ENCODE measurements around the gene SNRPB.

SNRPB gene

DNA sequence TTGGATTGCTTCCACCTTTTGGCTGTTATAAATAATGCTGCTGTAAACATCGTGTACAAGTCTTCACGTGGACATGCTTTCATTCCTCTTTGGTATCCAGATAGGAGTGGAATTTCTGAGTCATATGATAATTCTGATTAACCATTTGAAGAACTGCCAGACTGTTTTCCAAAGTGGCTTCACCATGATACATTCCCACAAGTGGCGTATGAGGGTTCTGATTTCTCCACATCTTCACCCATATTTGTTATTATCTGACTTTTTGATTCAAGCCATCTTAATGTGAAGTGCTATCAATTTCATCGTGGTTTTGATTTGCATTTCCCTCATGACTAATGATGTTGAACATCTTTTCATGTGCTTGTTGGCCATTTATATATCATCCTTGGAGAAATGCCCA, 2.9 kb upstream of the SNRPB start:
- DNase-seq = peak; percentile 81

GRCh38 chr20:2469991-2470422, 582 bp downstream of the SNRPB start:
- peak; percentile 52 for DNase-seq

DNA sequence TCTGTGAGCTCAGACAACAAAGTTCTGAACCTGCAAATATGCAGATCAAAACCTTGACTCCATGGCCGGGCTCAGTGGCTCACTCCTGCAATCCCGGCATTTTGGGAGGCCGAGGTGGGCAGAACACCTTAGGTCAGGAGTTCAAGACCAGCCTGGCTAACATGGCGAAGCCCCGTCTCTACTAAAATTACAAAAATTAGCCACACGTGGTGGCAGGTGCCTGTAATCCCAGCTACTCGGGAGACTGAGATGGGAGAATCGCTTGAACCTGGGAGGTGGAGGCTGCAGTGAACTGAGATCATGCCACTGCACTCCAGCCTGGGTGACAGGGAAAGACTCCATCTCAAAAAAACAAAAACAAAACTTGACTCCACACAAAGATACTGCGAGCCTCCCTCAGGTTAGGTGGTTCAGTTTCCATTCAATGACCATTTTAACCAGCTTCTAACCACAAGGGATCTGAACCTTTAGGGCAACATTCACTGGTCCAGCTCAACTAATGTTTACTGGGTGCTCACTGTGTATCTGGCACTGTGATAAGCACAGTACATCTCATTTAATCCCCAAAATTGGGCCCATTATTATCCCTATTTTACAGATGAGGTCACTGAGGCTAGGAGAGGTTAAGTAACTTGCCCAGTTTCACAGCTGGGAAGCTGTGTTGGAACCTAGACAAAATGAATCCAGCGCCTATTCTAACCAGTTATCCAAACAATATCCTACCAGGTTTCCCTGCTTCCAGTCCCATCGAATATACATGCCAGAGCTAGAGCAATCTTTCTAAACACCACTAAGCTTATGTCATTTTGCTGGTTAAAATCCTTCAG, 1.8 kb downstream of the SNRPB start:
- DNase-seq = no peak

DNA sequence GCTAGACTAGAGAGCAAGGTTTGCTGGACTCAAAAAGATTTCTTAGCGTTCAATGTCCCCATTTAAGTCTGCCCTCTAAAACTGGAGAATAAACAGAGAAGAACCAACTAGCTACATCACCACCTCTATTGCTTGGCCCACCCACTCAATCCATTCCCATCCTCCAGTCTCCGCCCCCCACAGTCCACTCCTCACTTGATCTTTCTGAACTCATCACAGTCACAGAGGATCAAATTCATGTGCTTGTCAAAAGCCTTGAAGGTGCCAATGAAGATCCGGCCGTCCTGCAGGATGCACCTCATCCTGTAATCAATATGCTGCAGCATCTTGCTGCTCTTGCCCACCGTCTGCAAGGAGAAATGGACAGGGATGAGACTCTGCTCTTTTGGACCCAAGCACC, 3.2 kb downstream of the SNRPB start:
- DNase-seq = no peak

DNA sequence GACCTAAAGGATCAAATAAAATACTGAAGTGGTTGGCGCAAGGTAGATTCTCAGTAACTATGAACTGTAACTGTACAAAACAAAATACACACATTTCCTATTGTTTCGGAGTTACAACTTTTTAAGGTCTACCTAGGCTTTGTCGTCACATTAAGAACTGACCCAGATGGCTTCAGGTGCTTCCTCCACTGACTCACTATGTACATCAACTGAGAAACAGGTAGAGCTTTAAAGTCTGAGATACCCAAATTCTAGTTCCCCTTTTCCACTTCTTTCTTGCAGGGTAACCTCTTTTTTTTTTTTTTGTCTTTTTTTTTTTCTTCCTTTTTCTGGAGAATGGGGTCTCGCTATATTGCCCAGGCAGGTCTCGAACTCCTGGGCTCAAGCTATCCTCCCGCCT, 5.5 kb downstream of the SNRPB start:
- DNase-seq = no peak

- DNase-seq = no peak
Observed at GRCh38 chr20:2463616-2464365, 6.8 kb downstream of the SNRPB start.

GRCh38 chr20:2462484-2462883, 8.1 kb downstream of the SNRPB start:
- no peak for DNase-seq

DNA sequence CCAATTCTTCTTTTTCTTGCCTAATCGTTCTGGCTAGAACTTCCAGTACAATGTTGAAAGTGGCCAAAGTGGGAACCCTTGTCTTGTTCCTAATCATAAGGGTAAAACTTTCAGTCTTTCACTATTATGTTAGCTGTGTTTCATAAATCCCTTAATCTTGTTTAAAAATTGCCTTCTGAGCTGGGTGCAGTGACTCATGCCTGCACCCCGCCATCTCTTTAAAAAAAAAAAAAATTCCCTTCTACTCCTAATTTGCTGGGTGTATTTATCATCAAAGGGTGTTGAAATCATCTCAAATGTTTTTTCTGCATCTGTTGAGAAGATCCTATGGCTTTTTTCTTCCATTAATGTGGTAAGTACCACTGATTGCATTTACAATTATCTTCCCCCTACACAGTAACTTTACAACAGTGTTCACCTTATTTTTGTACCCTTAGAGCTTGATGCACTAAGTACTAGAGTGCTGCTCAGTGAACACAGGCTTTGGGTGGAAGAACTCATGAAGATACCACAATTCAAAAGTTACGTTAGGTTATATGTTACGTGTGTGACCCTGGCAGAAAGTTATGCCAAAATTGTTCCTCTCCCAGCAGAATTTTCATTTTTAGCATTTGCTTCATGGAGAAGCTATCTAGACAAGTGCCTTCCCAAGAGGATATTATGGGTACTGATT, 9.7 kb downstream of the SNRPB start:
- no peak for DNase-seq

DNA sequence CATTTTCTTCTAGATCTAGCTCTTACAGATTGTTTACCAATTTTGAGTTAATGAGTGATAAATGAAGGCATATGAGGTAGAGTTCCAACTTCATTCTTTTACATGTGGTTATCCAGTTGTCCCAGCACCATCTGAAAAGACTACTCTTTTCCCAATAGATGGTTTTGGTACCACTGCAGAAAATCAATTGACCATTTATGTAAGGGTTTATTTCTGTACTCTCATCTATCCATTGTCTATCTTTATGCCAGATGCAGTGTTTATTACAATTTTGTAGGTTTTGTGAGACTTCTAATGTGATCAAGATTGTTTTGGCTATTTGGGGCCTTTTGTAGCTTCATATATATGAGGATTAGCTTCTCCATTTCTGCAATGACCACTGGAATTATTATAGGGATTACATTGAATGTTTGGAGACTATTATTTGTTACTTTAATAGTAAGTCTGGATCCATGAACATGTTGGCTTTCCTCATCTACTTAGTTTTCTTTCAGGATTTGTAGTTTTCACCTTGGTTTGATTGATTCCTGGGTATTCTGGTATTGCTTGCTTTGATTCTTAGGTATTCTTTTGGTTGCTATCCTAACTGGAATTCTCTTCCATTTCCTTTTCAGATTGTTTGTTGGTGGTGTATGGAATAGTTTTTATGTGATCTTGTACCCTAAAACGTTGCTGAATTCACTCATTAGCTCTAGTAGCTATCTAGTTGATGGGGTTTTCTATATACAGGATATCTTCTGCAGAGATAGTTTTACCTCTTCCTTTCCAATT, 10.4 kb downstream of the SNRPB start:
- no peak for DNase-seq

DNA sequence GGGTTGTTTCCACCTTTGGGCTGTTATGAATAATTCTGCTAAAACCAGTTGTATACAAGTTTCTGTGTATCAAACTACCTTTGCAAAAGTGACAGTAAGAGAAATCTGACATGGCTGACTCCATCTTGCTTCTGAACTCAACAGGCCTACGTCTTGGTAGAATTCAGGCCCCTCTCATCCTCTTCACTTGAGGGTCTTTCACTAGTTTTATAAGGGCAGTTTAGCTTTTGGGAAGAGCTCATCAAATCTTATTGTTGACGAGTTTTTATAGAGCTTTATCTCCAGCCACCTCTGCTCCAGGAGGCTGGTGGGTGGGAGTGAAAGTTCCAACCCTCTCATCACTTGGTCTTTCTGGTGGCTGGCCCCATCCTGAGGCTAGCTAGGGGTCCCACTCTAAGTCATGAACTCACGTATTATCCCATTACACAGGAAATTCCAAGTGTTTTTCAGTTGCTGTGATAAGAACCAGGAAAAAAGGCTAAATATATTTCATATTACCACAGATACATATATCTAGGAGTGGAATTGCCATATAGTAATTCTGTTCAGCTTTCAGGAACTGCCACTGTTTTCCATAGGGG, 11.6 kb downstream of the SNRPB start:
- no peak for DNase-seq

DNA sequence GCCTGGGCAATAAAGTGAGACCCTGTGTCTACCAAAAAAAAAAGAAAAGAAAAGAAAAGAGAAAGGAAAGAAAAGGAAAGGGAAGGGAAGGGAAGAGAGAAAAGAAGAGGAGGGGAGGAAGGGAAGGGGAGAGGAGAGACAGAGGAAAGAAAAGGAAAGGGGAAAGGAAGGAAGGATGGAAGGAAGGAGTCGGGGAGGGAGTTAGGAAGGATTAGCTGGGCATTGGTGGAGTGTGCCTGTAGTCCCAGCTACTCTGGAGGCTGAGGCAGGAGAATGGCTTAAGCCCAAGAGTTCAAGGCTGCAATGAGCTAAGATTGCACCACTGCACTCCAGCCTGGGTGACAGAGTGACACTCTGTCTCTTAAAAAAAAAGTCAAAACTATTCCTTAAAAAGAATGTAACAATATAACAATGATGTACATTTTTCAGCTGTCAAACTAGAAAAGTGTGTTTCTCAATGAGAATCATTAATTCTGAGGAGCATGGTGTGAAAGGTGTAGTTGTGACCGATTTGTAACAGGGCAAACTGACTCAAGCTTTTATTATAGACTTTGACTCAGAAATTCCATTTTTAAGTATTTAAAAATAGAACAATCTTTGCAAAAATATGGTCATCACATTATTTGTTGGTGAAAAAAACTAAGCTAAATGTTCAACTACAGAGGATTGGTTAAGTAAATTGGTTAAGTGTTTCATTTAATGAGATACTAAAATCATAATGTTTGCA, 14.7 kb downstream of the SNRPB start:
- DNase-seq = no peak

DNA sequence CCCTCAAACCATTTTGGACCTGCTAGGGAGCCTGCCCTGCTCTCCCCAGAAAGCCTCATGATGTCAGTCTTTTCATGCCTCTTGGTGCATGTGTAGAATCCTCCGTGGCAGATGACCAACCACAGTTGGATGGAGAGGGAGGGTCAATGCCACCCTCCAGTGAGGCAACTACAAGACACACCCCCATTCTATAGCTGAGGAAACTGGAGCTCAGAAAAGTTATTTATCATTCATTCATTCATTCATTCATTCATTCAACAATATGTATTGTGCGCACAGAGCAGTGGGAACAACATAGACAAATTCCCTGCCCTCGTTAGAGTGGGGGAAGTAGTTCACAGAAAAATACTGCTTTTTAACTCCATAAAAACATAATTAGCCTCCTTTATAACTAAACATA, 16.8 kb downstream of the SNRPB start:
- no peak for DNase-seq

DNA sequence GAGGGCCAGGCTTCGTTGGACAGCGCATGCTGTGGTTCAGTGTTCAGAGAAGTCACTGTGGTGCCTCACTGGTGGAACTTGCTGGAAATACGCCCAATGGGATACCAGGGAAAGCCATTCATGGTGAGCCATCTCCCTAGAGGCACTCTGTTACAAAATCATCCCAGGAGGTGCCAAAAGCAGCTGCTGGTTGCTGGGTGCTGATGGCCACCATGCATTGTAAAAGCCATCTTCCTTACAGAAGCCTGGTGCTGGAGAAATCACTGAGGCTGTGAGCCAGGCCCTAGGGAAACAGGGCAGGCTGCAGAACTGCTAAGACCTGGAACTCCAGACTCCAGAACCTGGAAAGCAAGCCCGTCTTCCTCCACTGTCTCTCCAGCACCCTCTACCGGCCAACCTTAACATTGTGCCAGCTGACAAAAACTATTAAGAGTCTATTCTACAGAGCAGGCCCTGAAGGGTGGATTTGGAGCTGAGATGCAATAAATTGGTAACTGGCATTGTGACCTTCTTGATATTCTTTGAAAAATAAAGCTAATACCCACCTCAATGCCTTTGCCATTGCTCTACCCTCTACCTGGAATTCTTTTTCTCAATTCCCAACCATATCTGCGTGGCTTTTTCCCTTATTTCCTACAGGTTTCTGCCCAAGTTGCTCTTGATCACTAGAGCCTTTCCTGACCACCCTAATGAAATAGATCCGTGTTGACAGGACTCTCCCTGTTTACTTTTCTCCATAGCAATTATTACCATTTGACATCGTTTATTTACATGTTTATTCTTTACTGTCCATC, 18.5 kb downstream of the SNRPB start:
- DNase-seq = peak; percentile 68

DNA sequence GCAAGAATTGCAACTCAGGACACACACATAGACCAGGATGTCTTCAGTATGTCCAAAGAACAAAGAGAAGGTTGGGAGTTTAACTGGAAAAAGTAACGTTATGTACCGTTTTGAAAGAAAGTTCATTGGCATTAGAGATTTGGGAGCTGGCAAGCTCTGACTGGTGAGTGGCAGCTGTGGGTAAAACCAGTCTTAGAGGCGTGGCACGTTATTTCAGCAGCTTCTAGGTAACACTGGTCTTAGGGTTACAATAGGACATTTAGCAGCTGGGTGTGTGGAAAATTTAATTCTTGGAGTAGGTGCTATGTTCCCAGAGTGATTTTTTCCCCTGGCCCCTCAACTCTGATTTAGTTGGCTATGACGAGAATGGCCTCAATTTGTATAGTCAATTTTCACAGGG, 19.2 kb downstream of the SNRPB start:
- no peak for DNase-seq

DNA sequence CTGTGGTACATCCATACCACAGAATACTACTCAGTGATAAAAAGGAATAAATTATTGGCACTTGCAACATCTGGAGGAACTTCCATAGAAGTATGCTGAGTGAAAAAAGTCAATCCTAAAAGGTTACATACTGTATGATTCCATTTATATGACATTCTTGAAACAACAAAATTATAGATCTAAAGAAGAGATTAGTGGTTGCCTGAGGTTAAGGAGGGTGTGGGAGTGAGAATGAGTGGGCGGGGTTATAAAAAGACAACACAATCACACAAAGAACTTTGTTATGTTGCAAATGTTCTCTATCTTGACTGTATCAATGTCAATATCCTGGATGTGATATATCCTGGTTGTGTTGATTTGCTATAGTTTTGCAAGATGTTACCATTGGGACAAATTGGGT, 21.2 kb downstream of the SNRPB start:
- no peak for DNase-seq

DNA sequence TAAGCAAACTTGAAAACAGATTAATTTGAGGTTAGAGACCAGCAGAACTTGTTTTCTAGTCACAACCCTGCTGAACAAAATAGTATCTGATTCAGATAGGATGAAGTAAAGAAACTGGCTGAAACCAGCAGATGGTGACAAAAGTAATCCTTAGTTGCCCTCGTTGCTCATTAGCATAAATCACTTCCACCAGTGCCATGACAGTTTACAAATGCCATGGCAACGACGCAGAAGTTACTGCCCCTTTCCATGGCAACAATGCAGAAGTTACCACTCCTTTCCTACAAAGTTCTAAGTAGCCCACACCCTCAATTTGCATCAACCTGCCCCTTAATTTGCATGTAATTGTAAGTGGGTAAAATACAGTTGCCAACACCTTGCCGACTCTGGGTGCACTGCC, 23.7 kb downstream of the SNRPB start:
- no peak for DNase-seq

DNA sequence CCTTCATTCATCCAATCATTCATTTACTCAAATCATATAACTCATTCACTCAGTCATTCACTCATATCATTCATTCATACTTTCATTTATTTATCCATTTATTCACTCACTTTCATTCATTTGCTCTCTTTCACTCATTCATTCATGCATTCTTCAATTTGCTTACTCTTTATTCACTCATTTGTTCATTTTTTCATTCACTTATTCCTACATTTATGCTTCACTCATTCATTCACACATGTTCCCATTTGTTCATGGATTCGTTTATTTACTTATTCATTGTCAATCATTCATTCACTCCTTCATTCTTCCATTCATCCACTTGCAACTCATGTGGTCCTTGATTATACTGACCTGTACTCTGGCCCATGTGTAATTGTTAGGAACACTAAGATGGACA, 39.4 kb downstream of the SNRPB start:
- no peak for DNase-seq

- no peak for DNase-seq
Observed at GRCh38 chr20:2430538-2430937, 40.1 kb downstream of the SNRPB start.

DNA sequence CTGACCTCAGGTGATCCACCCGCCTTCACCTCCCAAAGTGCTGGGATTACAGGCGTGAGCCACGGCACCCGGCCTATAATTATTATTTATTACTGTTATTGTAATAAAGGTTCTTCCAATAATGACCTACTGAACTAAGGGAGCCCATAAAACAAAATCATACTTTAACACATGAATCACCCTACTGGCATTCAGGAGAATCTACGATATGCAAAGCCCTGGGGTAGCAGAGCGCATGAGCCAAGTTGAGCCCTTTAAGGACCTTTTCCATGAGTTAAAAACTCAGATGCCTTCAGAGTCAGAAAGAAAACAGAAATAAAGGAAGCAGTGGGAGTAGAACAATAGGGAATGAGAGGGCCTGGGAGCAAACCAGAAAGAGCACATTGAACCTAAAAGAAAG, 41.5 kb downstream of the SNRPB start:
- no peak for DNase-seq

DNA sequence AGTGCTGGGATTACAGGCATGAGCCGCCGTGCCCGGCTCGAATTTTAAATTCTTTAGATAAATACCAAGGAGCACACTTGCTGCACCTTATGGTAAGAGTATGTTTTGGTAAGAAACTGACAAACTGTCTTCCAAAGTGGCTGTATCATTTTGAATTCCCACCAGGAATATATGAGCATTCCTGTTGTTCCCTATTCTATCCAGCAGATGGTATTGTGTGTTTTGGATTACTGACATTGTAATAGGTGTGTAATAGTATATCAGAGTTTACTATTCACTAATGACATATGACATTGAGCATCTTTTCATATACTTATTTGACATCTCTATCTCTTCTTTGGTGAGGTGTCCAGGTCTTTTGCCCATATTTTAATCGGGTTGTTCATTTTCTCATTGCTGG, 49.3 kb downstream of the SNRPB start:
- no peak for DNase-seq

- DNase-seq = no peak
Observed at GRCh38 chr20:2420510-2420909, 50.1 kb downstream of the SNRPB start.
